Retina (tissue), 1 donor: ENCODE measurements around the gene CUX1.
"Not testable (repeated sequence)": the region's sequence is repeated elsewhere in the genome, so short reads cannot be mapped to it uniquely, and the experiment has no call there.

Experiments
- DNase-seq: peaks from one replicate; pipeline ENCODE4 v3.0.0-alpha.2; 2016

CUX1 gene

GRCh38 chr7:102198417-102198956, 381.1 kb downstream of the CUX1 start:
- no peak for DNase-seq

- no peak for DNase-seq
Measured at GRCh38 chr7:102201576-102201975, 384.1 kb downstream of the CUX1 start.

- DNase-seq = no peak
Measured at GRCh38 chr7:102202556-102202955, 385.1 kb downstream of the CUX1 start.

- no peak for DNase-seq
Measured at GRCh38 chr7:102203218-102203617, 385.8 kb downstream of the CUX1 start.

- DNase-seq = no peak
Measured at GRCh38 chr7:102204212-102204611, 386.8 kb downstream of the CUX1 start.

GRCh38 chr7:102205915-102206314, 388.5 kb downstream of the CUX1 start:
- DNase-seq = no peak

- DNase-seq = no peak
Measured at GRCh38 chr7:102208826-102209225, 391.4 kb downstream of the CUX1 start.

GRCh38 chr7:102210787-102211186, 393.4 kb downstream of the CUX1 start:
- DNase-seq = no peak

GRCh38 chr7:102211590-102212550, 394.4 kb downstream of the CUX1 start:
- no peak for DNase-seq

- DNase-seq = no peak
Measured at GRCh38 chr7:102214477-102215072, 397.1 kb downstream of the CUX1 start.

GRCh38 chr7:102215256-102215655, 397.8 kb downstream of the CUX1 start:
- peak; percentile 58 for DNase-seq

GRCh38 chr7:102215711-102216110, 398.3 kb downstream of the CUX1 start:
- DNase-seq = no peak

GRCh38 chr7:102216573-102217314, 399.3 kb downstream of the CUX1 start:
- DNase-seq = no peak

GRCh38 chr7:102220229-102220850, 402.9 kb downstream of the CUX1 start:
- no peak for DNase-seq

- no peak for DNase-seq
Measured at GRCh38 chr7:102220960-102221800, 403.8 kb downstream of the CUX1 start.

- no peak for DNase-seq
Measured at GRCh38 chr7:102221961-102222360, 404.5 kb downstream of the CUX1 start.

- DNase-seq = no peak
Measured at GRCh38 chr7:102222445-102222844, 405.0 kb downstream of the CUX1 start.

- DNase-seq = no peak
Measured at GRCh38 chr7:102223184-102223583, 405.8 kb downstream of the CUX1 start.

GRCh38 chr7:102225025-102225424, 407.6 kb downstream of the CUX1 start:
- DNase-seq = no peak

- no peak for DNase-seq
Measured at GRCh38 chr7:102227371-102227770, 409.9 kb downstream of the CUX1 start.

- DNase-seq = no peak
Measured at GRCh38 chr7:102228935-102229334, 411.5 kb downstream of the CUX1 start.

- not testable (repeated sequence) for DNase-seq
Measured at GRCh38 chr7:102230162-102230561, 412.7 kb downstream of the CUX1 start.
